ENCODE results near the gene FAM53B.

The FAM53B gene

GRCh38 chr10:124609698-124610097, 134.5 kb downstream of the FAM53B start:
- Histone ChIP-seq H3K27ac (no peak overlapping the region), H3K4me2 (no peak overlapping the region), H3K9ac (no peak overlapping the region), H3K79me2 (ENCODE audit: insufficient read depth, low read depth) (no peaks in the 10 kb centered on the region), H3K4me1 (ENCODE audit: low read depth, poor library complexity, severe bottlenecking) (peaks cover 21% of the 10 kb centered on the region), H3K36me3 (ENCODE audit: insufficient read depth) (no peaks in the 10 kb centered on the region), H4K20me1 (ENCODE audit: insufficient read depth) (no peaks in the 10 kb centered on the region), H2AFZ (ENCODE audit: low read depth) (no peak overlapping the region), H3K27me3 (ENCODE audit: insufficient read depth, low read depth) (no peaks in the 10 kb centered on the region), H3K4me3 (IDR thresholded peaks at IDR 0.05; ENCODE audit: insufficient read depth, low read depth, low read length) (no peak overlapping the region)
- no peak for TF ChIP-seq CTCF (conservative IDR thresholded peaks at IDR 0.05; ENCODE audit: low read depth, low read length)

- Histone ChIP-seq H3K79me2 (ENCODE audit: insufficient read depth, low read depth) (no peaks in the 10 kb centered on the region), H3K9ac (no peak overlapping the region), H4K20me1 (ENCODE audit: insufficient read depth) (no peaks in the 10 kb centered on the region), H3K27ac (no peak overlapping the region), H3K36me3 (ENCODE audit: insufficient read depth) (no peaks in the 10 kb centered on the region), H3K4me2 (no peak overlapping the region), H3K4me1 (ENCODE audit: low read depth, poor library complexity, severe bottlenecking) (peaks cover 7% of the 10 kb centered on the region), H2AFZ (ENCODE audit: low read depth) (no peak overlapping the region), H3K27me3 (ENCODE audit: insufficient read depth, low read depth) (no peaks in the 10 kb centered on the region), H3K4me3 (IDR thresholded peaks at IDR 0.05; ENCODE audit: insufficient read depth, low read depth, low read length) (no peak overlapping the region)
- TF ChIP-seq CTCF (conservative IDR thresholded peaks at IDR 0.05; ENCODE audit: low read depth, low read length), result no peak
Observed at GRCh38 chr10:124608093-124608721, 136.0 kb downstream of the FAM53B start.

- no peak overlapping the region for H3K27ac ChIP-seq
- H3K4me2 ChIP-seq, result no peak overlapping the region
- no peaks in the 10 kb centered on the region for H3K79me2 ChIP-seq (ENCODE audit: insufficient read depth, low read depth)
- no peak overlapping the region for H3K4me3 ChIP-seq (IDR thresholded peaks at IDR 0.05; ENCODE audit: insufficient read depth, low read depth, low read length)
- no peak for TF ChIP-seq CTCF (conservative IDR thresholded peaks at IDR 0.05; ENCODE audit: low read depth, low read length)
- no peak overlapping the region for H2AFZ ChIP-seq (ENCODE audit: low read depth)
- no peaks in the 10 kb centered on the region for H4K20me1 ChIP-seq (ENCODE audit: insufficient read depth)
- no peaks in the 10 kb centered on the region for H3K36me3 ChIP-seq (ENCODE audit: insufficient read depth)
- no peaks in the 10 kb centered on the region for H3K27me3 ChIP-seq (ENCODE audit: insufficient read depth, low read depth)
- peaks cover 4% of the 10 kb centered on the region for H3K4me1 ChIP-seq (ENCODE audit: low read depth, poor library complexity, severe bottlenecking)
- H3K9ac ChIP-seq, result no peak overlapping the region
Observed at GRCh38 chr10:124607693-124608092, 136.5 kb downstream of the FAM53B start.

GRCh38 chr10:124606822-124607221, 137.4 kb downstream of the FAM53B start:
- no peak overlapping the region for H3K4me3 ChIP-seq (IDR thresholded peaks at IDR 0.05; ENCODE audit: insufficient read depth, low read depth, low read length)
- H3K27ac ChIP-seq, result no peak overlapping the region
- no peak overlapping the region for H3K9ac ChIP-seq

More at GRCh38 chr10:124606822-124607221, 137.4 kb downstream of the FAM53B start:
- TF ChIP-seq CTCF (conservative IDR thresholded peaks at IDR 0.05; ENCODE audit: low read depth, low read length), result no peak
- H2AFZ ChIP-seq (ENCODE audit: low read depth), result no peak overlapping the region
- no peaks in the 10 kb centered on the region for H3K36me3 ChIP-seq (ENCODE audit: insufficient read depth)
- H3K27me3 ChIP-seq (ENCODE audit: insufficient read depth, low read depth), result no peaks in the 10 kb centered on the region
- H4K20me1 ChIP-seq (ENCODE audit: insufficient read depth), result no peaks in the 10 kb centered on the region
- H3K79me2 ChIP-seq (ENCODE audit: insufficient read depth, low read depth), result no peaks in the 10 kb centered on the region
- H3K4me1 ChIP-seq (ENCODE audit: low read depth, poor library complexity, severe bottlenecking), result no peaks in the 10 kb centered on the region
- no peak overlapping the region for H3K4me2 ChIP-seq
